ENCODE data around the gene AOC1. TPM values are rescaled to one million over a fixed set of nuclear protein-coding genes. Genes with fewer than 3 reads are reported as not detected.

AOC1 gene
- total and polyA plus RNA-seq, 9 donors, result 0.26 to 0.95 TPM; not detected in 7

GRCh38 chr7:150858236-150859197 lies 6.2 kb downstream of the AOC1 start:
- H3K4me3 ChIP-seq, result no peak overlapping the region
- DNase-seq, result peak in 1 of 5 donors; percentile 2
- no peaks in the 10 kb centered on the region for H3K27me3 ChIP-seq
- TF ChIP-seq, protein P1, sequence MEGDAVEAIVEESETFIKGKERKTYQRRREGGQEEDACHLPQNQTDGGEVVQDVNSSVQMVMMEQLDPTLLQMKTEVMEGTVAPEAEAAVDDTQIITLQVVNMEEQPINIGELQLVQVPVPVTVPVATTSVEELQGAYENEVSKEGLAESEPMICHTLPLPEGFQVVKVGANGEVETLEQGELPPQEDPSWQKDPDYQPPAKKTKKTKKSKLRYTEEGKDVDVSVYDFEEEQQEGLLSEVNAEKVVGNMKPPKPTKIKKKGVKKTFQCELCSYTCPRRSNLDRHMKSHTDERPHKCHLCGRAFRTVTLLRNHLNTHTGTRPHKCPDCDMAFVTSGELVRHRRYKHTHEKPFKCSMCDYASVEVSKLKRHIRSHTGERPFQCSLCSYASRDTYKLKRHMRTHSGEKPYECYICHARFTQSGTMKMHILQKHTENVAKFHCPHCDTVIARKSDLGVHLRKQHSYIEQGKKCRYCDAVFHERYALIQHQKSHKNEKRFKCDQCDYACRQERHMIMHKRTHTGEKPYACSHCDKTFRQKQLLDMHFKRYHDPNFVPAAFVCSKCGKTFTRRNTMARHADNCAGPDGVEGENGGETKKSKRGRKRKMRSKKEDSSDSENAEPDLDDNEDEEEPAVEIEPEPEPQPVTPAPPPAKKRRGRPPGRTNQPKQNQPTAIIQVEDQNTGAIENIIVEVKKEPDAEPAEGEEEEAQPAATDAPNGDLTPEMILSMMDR (IDR thresholded peaks at IDR 0.05), result no peak
- no peak for TF ChIP-seq POLR2A (IDR thresholded peaks at IDR 0.05)
- no peak for TF ChIP-seq EP300 (IDR thresholded peaks at IDR 0.05)
- no peaks in the 10 kb centered on the region for H3K36me3 ChIP-seq
- no peaks in the 10 kb centered on the region for H3K9me3 ChIP-seq
- intact Hi-C loops (cut with DNase I), result no loop called here
- WGBS, 3 donors, result 89 to 92% (median 91%) methylated on average over 15 to 17 of the region's 18 CpGs
- no peaks in the 10 kb centered on the region for H3K4me1 ChIP-seq (ENCODE audit: insufficient read depth)
- H3K27ac ChIP-seq, result no peak overlapping the region

- Histone ChIP-seq H3K9me3 (no peaks in the 10 kb centered on the region), H3K4me3 (no peak overlapping the region), H3K4me1 (ENCODE audit: insufficient read depth) (no peaks in the 10 kb centered on the region), H3K27ac (no peak overlapping the region), H3K27me3 (no peaks in the 10 kb centered on the region), H3K36me3 (no peaks in the 10 kb centered on the region)
- WGBS, 3 donors, result 53 to 67% (median 59%) methylated on average over 14 of the region's 14 CpGs
- intact Hi-C loops (cut with DNase I), result loop anchor here in 1 of 4 donors (5.0 kb wide), 1 partner anchor 83 kb away; no protein-coding TSS in a partner anchor
- DNase-seq, result peak in 1 of 5 donors; percentile 8
- TF ChIP-seq POLR2A (IDR thresholded peaks at IDR 0.05), result no peak
- TF ChIP-seq, protein P1 (IDR thresholded peaks at IDR 0.05), result peak in 1 of 3 donors; percentile 20
Observed at GRCh38 chr7:150860291-150860977, 8.1 kb downstream of the AOC1 start.

- DNase-seq, result no peak
- Histone ChIP-seq H3K4me1 (ENCODE audit: insufficient read depth) (no peaks in the 10 kb centered on the region), H3K4me3 (no peak overlapping the region), H3K9me3 (no peaks in the 10 kb centered on the region), H3K27me3 (no peaks in the 10 kb centered on the region), H3K27ac (no peak overlapping the region), H3K36me3 (no peaks in the 10 kb centered on the region)
- intact Hi-C loops (cut with DNase I), result loop anchor here in 1 of 4 donors (5.0 kb wide), 1 partner anchor 84 kb away; no protein-coding TSS in a partner anchor
- 69 to 70% (median 70%) methylated on average over 9 of the region's 9 CpGs for WGBS, 3 donors
- no peak for TF ChIP-seq POLR2A (IDR thresholded peaks at IDR 0.05)
- TF ChIP-seq, protein P1 (IDR thresholded peaks at IDR 0.05), result no peak
- no peak for TF ChIP-seq EP300 (IDR thresholded peaks at IDR 0.05)
Observed at GRCh38 chr7:150860978-150861295, 8.6 kb downstream of the AOC1 start.

- TF ChIP-seq, protein P1 (IDR thresholded peaks at IDR 0.05), result no peak
- TF ChIP-seq EP300 (IDR thresholded peaks at IDR 0.05), result no peak
- TF ChIP-seq POLR2A (IDR thresholded peaks at IDR 0.05), result no peak
- Histone ChIP-seq H3K4me1 (ENCODE audit: insufficient read depth) (no peaks in the 10 kb centered on the region), H3K27me3 (no peaks in the 10 kb centered on the region), H3K36me3 (no peaks in the 10 kb centered on the region), H3K4me3 (no peak overlapping the region), H3K9me3 (peaks cover 0 to 6% of the 10 kb centered on the region in 2 donors), H3K27ac (no peak overlapping the region)
- DNase-seq, result no peak
- 81 to 89% (median 87%) methylated on average over 6 of the region's 6 CpGs for WGBS, 3 donors
- intact Hi-C loops (cut with DNase I), result loop anchor here in 1 of 4 donors (5.0 kb wide), 1 partner anchor 85 kb away; no protein-coding TSS in a partner anchor
Observed at GRCh38 chr7:150862356-150862755, 10.0 kb downstream of the AOC1 start.
